GM18867 (cell line): ENCODE measurements around the gene SESTD1.
A peak's percentile ranks its signal among the peaks of the same experiment; 100 is the strongest.
"Not testable (repeated sequence)": the region's sequence is repeated elsewhere in the genome, so short reads cannot be mapped to it uniquely, and the experiment has no call there.

ENCODE experiments used
- ATAC-seq: cut with Tn5 transposase; IDR thresholded peaks from one replicate; pipeline ENCODE4 v1.9.1; 2021; ENCODE audit warnings: mild to moderate bottlenecking, moderate library complexity; ENCODE audit not compliant: unreplicated experiment

SESTD1 gene

DNA sequence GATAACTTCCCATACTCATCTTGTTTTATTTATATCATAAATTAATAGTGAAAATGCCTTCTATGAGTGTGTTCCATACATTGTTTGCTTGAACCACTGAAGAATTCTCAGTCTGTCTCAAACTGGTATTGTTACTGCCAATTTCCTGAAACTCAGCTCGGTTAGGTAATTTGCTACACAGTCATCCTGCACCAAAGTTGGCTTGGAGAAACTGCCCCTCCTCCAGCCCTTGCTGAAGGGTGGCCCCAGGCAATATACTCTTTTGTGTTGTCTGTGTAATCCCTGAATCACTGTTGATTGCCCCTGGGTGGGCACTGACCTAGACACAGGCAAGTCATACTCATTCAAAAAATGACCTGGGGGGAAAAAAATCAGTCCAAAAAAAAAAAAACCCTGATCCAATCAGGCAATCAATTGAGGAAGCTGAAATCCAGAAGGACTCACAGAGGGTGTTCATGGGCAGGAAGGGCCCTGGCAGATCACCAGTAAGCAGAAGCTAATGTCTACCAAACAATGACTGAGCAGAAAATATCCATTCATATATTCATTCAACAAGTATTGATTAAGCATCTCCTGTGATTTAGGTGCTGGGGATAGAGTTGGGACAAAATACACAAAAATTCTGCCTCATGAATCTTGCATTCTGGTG, 3.8 kb upstream of the SESTD1 start:
- no peak for ATAC-seq

- ATAC-seq, result no peak
Measured at GRCh38 chr2:179266271-179266670, 1.6 kb upstream of the SESTD1 start.

DNA sequence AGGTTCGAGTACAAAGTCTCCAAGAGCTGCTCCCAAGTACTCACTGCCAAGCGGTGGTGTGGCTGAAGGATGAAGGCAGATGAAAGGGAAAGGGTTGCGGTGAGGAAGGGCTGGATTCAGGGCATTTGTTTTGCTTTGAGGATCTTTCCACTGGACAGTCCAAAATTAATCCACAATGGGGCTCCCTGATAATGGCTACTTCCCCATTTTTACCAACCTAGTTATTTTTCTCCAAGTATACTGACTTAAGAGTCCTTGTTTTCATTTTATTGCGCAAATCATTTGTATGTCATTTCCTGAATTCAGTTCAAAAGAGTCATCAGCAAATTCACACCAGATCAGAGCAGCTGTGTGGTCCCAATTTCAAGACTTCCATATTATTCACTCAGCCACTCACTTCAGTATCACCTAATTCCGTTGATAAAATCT, 464 bp upstream of the SESTD1 start:
- no peak for ATAC-seq

GRCh38 chr2:179263446-179264367, 925 bp downstream of the SESTD1 start:
- ATAC-seq, result peak; percentile 51

DNA sequence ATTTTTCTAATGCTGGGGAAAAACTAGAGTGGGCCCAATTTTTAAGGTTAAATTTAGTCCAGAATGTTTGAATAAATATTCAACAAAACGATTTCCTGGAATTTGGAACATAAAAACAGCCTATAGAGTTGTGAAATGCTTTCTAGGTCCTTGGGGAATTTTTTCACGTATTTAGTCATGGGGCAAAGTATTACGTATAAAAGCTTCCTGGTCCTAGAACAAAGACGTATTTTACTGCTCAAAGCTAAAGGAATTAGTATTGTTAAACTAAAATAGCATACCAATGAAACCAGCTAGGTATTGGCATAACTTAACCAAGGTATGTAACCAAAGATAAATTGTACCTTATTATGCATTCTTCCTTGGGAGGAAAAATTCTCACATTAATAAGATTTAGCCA, 1.6 kb downstream of the SESTD1 start:
- no peak for ATAC-seq

- ATAC-seq, result no peak
Measured at GRCh38 chr2:179262077-179262660, 2.5 kb downstream of the SESTD1 start.

DNA sequence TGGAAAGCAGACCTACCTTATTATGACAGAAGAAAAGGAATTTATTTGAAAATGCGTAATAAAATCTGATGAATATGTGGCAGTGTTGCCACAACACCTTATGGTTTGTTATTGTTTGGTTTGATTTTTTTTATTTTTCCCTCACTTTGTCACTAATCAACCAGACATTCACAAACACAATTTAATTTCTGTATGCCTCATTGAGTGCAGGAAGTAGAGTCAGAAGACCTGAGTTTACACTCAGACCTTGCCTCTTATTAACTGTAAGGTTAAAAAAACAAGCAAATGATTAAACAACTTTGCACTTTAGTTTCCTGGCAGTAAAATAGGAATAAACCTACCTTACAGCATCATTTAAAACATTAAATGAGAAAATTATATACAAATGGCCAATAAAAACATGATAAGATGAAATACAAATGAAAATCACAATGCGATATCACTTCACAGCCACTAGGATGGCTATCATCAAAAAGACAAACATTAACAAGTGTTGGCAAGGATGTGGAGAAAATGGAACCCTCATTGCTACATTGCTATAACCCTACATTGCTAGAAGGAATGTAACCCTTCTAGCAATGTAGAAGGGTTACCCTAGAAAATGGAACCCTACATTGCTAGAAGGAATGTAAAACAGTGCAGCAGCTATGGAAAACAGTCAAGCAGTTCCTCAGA, 3.3 kb downstream of the SESTD1 start:
- no peak for ATAC-seq

DNA sequence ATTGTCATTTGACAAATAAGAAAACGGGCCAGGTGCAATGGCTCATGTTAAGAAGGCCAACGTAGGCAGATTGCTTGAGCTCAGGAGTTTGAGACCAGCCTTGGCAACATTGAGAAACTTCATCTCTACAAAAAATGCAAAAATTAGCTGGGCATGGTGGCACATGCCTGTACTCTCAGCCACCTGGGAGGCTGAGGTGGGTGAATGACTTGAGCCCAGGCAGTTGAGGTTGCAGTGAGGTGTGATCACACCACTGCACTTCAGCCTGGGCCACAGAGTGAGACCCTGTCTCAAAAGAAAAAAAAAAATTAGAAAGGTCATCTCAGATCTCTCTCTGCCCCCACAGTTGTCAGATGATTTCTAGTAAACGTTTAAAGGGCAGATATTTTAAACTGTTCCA, 4.4 kb downstream of the SESTD1 start:
- no peak for ATAC-seq

GRCh38 chr2:179255129-179255528, 9.5 kb downstream of the SESTD1 start:
- no peak for ATAC-seq

DNA sequence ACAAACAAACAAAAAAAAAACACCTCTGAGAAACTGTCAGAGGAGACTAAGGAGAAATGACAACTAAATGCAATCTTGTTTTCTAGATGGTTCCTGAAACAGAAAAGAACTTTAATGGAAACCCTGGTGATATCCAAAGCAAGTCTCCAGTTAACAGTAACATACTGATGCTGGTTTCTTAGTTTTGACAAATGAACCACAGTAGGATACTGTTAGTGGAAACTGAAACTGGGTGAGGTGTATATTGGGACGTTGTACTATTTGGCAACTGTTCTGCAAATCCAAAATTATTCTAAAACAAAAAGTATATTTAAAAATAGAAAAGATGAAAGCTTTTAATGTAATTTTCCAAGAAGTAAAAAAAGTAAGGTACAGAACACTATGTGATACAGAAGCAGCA, 11.4 kb downstream of the SESTD1 start:
- ATAC-seq, result peak; percentile 75

DNA sequence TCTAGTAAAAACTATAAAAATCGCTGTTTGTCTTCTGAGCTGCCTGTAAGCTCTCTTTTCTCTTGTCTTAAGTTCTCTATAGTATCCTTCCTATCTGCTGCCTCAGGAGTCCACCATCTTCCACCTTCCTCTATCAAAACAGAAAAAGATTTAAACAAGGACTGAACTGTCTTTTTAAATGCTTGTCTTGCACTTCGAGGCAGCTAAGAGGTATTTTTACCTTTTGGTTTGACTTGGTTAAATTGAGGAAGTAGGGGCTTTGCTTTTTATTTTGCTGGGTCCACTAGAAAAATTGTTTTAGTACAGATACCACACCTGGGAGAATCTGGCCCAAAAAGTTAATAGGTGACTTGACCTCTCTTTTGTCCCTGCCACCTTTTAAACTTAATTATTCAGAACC, 12.2 kb downstream of the SESTD1 start:
- no peak for ATAC-seq

- ATAC-seq, result no peak
Measured at GRCh38 chr2:179251870-179252269, 12.8 kb downstream of the SESTD1 start.

GRCh38 chr2:179250848-179251504, 13.7 kb downstream of the SESTD1 start:
- no peak for ATAC-seq

DNA sequence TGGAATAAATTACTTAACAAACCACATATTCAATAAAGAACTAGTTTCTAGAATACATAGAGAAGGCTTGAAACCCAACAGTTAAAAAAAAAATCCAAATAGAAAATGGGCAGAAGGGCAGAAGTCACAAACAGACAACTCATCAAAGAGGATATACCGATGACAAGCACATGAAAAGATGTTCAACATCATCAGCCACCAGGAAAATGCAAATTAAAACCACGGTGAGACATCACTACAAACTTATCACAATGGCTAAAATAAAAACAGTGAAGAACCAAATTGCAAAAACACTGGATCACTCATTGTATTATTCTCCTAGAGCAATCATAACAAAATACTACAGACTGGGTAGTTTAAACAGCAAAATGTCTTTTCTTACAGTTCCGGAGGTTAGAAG, 14.5 kb downstream of the SESTD1 start:
- no peak for ATAC-seq

DNA sequence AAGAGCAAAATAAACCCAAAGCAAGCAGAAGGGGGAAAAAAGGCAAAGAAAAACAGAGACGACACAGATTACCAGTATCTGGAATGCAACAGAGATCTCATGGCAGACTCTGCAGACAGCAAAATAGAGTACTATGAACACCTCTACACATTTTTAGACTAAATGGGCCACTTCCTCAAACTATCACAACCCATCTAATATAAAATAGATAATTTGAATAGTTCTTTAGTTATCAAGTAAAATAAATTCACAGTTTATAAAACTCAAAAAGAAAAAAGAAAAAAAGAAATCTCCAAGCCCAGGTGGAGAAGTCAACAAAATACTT, 16.6 kb downstream of the SESTD1 start:
- no peak for ATAC-seq

- no peak for ATAC-seq
Measured at GRCh38 chr2:179247318-179248023, 17.2 kb downstream of the SESTD1 start.

- ATAC-seq, result not testable (repeated sequence)
Measured at GRCh38 chr2:179245843-179246242, 18.8 kb downstream of the SESTD1 start.

DNA sequence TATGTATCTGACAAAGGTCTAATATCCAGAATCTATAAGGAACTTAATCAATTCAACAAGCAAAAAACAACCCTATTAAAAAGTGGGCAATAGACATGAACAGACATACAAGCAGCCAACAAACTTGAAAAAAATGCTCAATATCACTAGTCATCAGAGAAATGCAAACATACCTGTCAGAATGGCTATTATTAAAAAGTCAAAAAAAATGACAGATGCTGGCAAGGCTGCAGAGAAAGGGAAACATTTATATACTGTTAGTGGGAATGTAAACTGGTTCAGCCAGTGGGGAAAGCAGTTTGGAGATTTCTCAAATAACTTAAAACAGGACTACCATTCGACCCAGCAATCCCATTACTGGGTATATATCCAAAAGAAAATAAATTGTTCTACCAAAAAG, 21.6 kb downstream of the SESTD1 start:
- ATAC-seq, result no peak

DNA sequence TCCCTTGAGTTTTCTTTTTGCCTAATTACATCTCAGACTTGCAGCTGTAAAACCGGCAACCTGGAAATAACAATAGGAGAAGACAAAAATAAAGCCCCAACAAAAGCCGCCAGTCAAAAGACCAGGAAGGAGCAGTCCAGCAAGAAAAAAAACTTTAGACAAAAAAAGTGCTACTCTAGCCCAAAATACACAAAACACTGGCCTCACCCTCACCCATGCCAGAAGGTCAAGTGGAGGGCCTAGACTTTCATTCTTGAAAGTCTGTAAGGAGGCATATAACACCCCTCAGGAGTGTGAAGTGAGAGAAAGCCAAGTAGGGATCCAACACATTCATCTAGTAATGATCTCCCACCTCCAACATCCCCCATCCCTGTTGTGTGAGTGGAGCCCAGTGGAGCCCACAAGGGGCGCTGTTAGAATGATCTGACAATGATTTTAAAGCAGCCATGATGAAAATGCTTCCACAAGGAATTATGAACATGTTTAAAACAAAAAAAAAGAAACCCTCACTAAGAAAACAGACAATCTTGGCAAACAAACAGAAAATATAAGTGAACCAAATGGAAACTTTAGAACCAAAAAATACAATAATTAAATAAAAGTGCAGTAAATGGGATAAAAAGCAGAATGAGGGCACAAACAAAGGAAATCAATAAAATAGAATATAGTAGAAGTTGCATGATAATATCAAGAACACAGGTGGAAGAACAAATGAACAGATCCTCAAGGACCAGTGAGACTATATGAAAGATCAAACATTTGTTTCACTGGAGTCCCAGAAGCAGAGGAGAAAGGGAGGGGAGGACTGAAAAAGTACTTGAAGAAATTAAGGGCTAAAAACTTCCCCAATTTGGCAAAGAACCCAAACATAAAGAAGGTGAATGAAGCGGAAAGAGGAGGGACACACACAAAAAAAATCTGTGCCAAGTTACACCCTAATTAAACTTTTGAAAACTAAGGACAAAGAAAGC, 23.9 kb downstream of the SESTD1 start:
- ATAC-seq, result no peak
